ENCODE measurements around the gene ROPN1L. TPM values are rescaled to one million over a fixed set of nuclear protein-coding genes. Genes with fewer than 3 reads are reported as not detected.
A peak's percentile ranks its signal among the peaks of the same experiment; 100 is the strongest.

The ROPN1L gene
- total RNA-seq, 1 experiment from 2014 or later = 0.66 TPM

GRCh38 chr5:10460252-10460906 lies 18.7 kb downstream of the ROPN1L start:
- Histone ChIP-seq H3K79me2 (ENCODE audit: insufficient read depth, low read length) (no peaks in the 10 kb centered on the region), H3K36me3 (ENCODE audit: control insufficient read depth in 1 of 2, insufficient read depth in 2 of 2, low read length in 2 of 2) (no peaks in the 10 kb centered on the region), H4K20me1 (ENCODE audit: insufficient read depth) (no peaks in the 10 kb centered on the region), H2AFZ (ENCODE audit: low read depth, low read length, poor library complexity, severe bottlenecking) (no peak overlapping the region), H3K9me3 (ENCODE audit: control insufficient read depth in 1 of 2, insufficient read depth in 1 of 2, low read depth in 1 of 2, low read length in 2 of 2) (no peaks in the 10 kb centered on the region), H3K27ac (ENCODE audit: low read depth, low read length) (no peak overlapping the region), H3K4me2 (ENCODE audit: low read length) (no peak overlapping the region), H3K4me3 (replicated peaks in 1 of 2; ENCODE audit: low read depth in 1 of 2, low read length in 2 of 2) (no peak overlapping the region), H3K4me1 (ENCODE audit: control insufficient read depth in 1 of 2, insufficient read depth in 2 of 2, low read length in 2 of 2) (peaks cover 6% of the 10 kb centered on the region in 2 experiments; a peak in 2 of 4 replicates), H3K9me2 (ENCODE audit: insufficient read depth) (no peaks in the 10 kb centered on the region), H3K27me3 (ENCODE audit: insufficient read depth, low read length) (no peaks in the 10 kb centered on the region), H3K9ac (ENCODE audit: low read length) (no peak overlapping the region)
- CTCF ChIA-PET = interaction anchor here (1.9 kb wide), 1 partner anchor 167 kb away, joined by 6 read pairs; no protein-coding TSS in a partner anchor
- POLR2A ChIA-PET = no interaction called here
- no peak for DNase-seq (ENCODE audit: low read depth, low spot score)
- peak; percentile 70 for ATAC-seq
- RAD21 ChIA-PET (ENCODE audit: low non-redundant PET in 1 of 2, low total read pairs in 2 of 2, uncharacterized antibody in 2 of 2, unreplicated experiment in 2 of 2) = no interaction called here
- intact Hi-C loops (cut with micrococcal nuclease) = no loop called here
- BruUV-seq (replicated peaks) = no TSS peak
- TF ChIP-seq JUND (IDR thresholded peaks at IDR 0.05) = no peak

- ATAC-seq (no peak), DNase-seq (ENCODE audit: low read depth, low spot score) (no peak)
- RAD21 ChIA-PET (ENCODE audit: low non-redundant PET in 1 of 2, low total read pairs in 2 of 2, uncharacterized antibody in 2 of 2, unreplicated experiment in 2 of 2) = no interaction called here
- Histone ChIP-seq H3K4me2 (ENCODE audit: low read length) (no peak overlapping the region), H3K27ac (ENCODE audit: low read depth, low read length) (no peak overlapping the region), H2AFZ (ENCODE audit: low read depth, low read length, poor library complexity, severe bottlenecking) (no peak overlapping the region), H3K79me2 (ENCODE audit: insufficient read depth, low read length) (no peaks in the 10 kb centered on the region), H3K36me3 (ENCODE audit: control insufficient read depth in 1 of 2, insufficient read depth in 2 of 2, low read length in 2 of 2) (no peaks in the 10 kb centered on the region), H3K9me3 (ENCODE audit: control insufficient read depth in 1 of 2, insufficient read depth in 1 of 2, low read depth in 1 of 2, low read length in 2 of 2) (no peaks in the 10 kb centered on the region), H3K4me1 (ENCODE audit: control insufficient read depth in 1 of 2, insufficient read depth in 2 of 2, low read length in 2 of 2) (peaks cover 6% of the 10 kb centered on the region in 2 experiments; a peak in 2 of 4 replicates), H3K9ac (ENCODE audit: low read length) (no peak overlapping the region), H4K20me1 (ENCODE audit: insufficient read depth) (no peaks in the 10 kb centered on the region), H3K27me3 (ENCODE audit: insufficient read depth, low read length) (no peaks in the 10 kb centered on the region), H3K9me2 (ENCODE audit: insufficient read depth) (no peaks in the 10 kb centered on the region), H3K4me3 (replicated peaks in 1 of 2; ENCODE audit: low read depth in 1 of 2, low read length in 2 of 2) (no peak overlapping the region)
- CTCF ChIA-PET = interaction anchor here (1.9 kb wide), 1 partner anchor 166 kb away, joined by 6 read pairs; no protein-coding TSS in a partner anchor
- TF ChIP-seq SP1 (IDR thresholded peaks at IDR 0.05; ENCODE audit: low read depth) = no peak
- POLR2A ChIA-PET = no interaction called here
- intact Hi-C loops (cut with micrococcal nuclease) = no loop called here
- BruUV-seq (replicated peaks) = no TSS peak
Measured at GRCh38 chr5:10461041-10461440, 19.4 kb downstream of the ROPN1L start.

Data from HCT116 (cell line).